NCI-H1105 (cell line): Measurements from ENCODE around the gene OR8B2.
"Not testable (repeated sequence)": the region's sequence is repeated elsewhere in the genome, so short reads cannot be mapped to it uniquely, and the experiment has no call there.

Experiments
- DNase-seq: peaks from one replicate; lab custom pipeline; 2025; lab: John Stamatoyannopoulos, UW

The OR8B2 gene

GRCh38 chr11:124384399-124384798, at the start of gene OR8B2:
OR8B2 (minus strand) TSS chr11:124384499; CDS start chr11:124383343, 1,156 bp downstream.
- no peak for DNase-seq

- DNase-seq = no peak
Observed at GRCh38 chr11:124429599-124429998, 45.3 kb upstream of the OR8B2 start.

GRCh38 chr11:124424384-124424921, 40.2 kb upstream of the OR8B2 start, which contains the start of gene OR8B4:
OR8B4 (minus strand) TSS chr11:124424871; CDS start chr11:124424871, 0 bp downstream.
- DNase-seq = no peak

- no peak for DNase-seq
Observed at GRCh38 chr11:124421043-124421442, 36.7 kb upstream of the OR8B2 start.

GRCh38 chr11:124415356-124415923, 31.1 kb upstream of the OR8B2 start:
- peak; percentile 46 for DNase-seq

GRCh38 chr11:124409906-124410305, 25.6 kb upstream of the OR8B2 start:
- no peak for DNase-seq

GRCh38 chr11:124405581-124405980, 21.3 kb upstream of the OR8B2 start:
- no peak for DNase-seq

GRCh38 chr11:124403186-124403585, 18.9 kb upstream of the OR8B2 start:
- DNase-seq = not testable (repeated sequence)

GRCh38 chr11:124402326-124402922, 18.1 kb upstream of the OR8B2 start:
- DNase-seq = peak; percentile 35

GRCh38 chr11:124398924-124399323, 14.6 kb upstream of the OR8B2 start, which contains the start of gene OR8B3:
OR8B3 (minus strand) TSS chr11:124399024; CDS start chr11:124397351, 1,673 bp downstream.
- DNase-seq = no peak

- DNase-seq = not testable (repeated sequence)
Observed at GRCh38 chr11:124396847-124397246, 12.5 kb upstream of the OR8B2 start.

- DNase-seq = no peak
Observed at GRCh38 chr11:124394408-124394807, 10.1 kb upstream of the OR8B2 start.

- not testable (repeated sequence) for DNase-seq
Observed at GRCh38 chr11:124382857-124383256, 1.4 kb downstream of the OR8B2 start.

- DNase-seq = no peak
Observed at GRCh38 chr11:124380585-124380984, 3.7 kb downstream of the OR8B2 start.

GRCh38 chr11:124376280-124376679, 8.0 kb downstream of the OR8B2 start:
- DNase-seq = no peak

- DNase-seq = no peak
Observed at GRCh38 chr11:124359566-124359965, 24.7 kb downstream of the OR8B2 start.

- no peak for DNase-seq
Observed at GRCh38 chr11:124346311-124346955, 37.9 kb downstream of the OR8B2 start.

- no peak for DNase-seq
Observed at GRCh38 chr11:124344346-124344745, 40.0 kb downstream of the OR8B2 start.

- no peak for DNase-seq
Observed at GRCh38 chr11:124340142-124340447, 44.2 kb downstream of the OR8B2 start.

GRCh38 chr11:124339396-124340141, 44.7 kb downstream of the OR8B2 start:
- DNase-seq = no peak
